NCI-H82 (cell line): ENCODE data around the gene SMARCB1.

Source experiments
- DNase-seq: peaks from one replicate; lab custom pipeline; 2025; lab: John Stamatoyannopoulos, UW

SMARCB1 gene

GRCh38 chr22:23831781-23832180 lies 45.0 kb downstream of the SMARCB1 start:
- no peak for DNase-seq

GRCh38 chr22:23832226-23833016 lies 45.7 kb downstream of the SMARCB1 start:
- DNase-seq = no peak

GRCh38 chr22:23833017-23833751 lies 46.4 kb downstream of the SMARCB1 start:
- no peak for DNase-seq

GRCh38 chr22:23833911-23834317 lies 47.1 kb downstream of the SMARCB1 start:
- no peak for DNase-seq

GRCh38 chr22:23834406-23834792 lies 47.6 kb downstream of the SMARCB1 start:
- DNase-seq = no peak

DNA sequence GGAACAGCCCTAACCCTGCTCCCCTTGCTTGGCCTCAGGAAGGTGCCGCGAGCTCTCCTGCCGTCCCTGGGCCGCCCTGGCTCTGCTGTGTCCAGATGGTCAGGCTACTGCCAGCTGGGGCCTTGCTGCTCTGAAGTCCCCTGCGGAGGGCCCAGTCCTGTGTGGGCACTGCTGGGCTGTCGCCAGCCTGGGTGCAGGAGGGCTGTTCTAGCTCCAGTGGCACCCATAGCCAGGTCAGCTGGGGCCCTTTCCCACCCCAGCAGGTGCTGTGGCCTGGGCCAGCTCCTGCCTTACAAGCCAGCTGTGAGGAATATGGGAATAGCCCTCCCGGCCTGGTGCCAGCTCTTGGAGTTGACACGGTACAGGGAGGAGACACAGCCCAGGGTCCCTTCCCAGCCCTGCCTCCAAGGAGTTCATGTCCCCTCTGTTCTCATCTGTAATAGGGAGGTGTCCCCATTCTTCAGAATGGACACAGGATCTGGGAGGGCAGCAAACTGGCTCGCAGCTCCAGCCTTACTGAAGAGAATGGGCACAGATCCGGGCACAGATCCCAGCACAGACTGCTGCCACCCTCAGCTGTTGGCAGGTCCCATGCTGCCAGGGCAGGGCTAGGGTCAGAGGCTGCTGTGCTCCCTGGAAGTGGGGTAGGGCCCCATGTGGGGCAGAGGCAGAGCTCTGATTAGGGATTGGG lies 48.2 kb downstream of the SMARCB1 start:
- DNase-seq = no peak

DNA sequence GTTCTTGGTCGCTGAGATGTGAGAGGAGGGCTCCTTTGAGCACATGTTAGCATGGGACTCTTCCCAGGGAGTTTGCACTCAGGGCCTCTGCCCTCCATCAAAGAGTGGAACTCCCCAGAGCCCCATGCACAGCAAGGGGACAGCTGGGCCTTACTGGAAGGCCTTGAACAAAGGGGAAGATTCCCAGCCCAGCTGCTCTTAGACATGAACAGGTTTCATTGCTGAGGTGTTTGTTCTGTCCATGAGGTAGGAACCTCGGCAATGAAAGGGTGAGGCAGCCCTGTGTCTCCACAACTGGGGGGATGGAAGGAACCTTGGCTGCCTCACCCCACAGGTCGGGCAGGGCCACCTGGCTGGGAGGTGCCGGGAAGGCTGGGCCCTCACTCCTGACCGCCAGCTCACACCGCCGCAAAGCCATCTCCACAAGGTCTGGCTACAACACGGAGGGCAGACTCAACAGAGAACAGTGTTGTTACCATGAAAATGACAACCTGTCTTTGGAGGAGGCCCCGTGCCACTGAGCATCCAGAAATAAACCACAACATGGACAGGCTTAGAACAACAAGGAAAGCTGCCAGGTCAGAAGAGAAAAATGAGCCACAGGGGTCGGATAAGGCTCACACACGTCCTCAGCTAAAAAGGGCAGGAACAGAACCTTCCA lies 48.8 kb downstream of the SMARCB1 start:
- no peak for DNase-seq

- no peak for DNase-seq
Measured at GRCh38 chr22:23836281-23836680, 49.5 kb downstream of the SMARCB1 start.

DNA sequence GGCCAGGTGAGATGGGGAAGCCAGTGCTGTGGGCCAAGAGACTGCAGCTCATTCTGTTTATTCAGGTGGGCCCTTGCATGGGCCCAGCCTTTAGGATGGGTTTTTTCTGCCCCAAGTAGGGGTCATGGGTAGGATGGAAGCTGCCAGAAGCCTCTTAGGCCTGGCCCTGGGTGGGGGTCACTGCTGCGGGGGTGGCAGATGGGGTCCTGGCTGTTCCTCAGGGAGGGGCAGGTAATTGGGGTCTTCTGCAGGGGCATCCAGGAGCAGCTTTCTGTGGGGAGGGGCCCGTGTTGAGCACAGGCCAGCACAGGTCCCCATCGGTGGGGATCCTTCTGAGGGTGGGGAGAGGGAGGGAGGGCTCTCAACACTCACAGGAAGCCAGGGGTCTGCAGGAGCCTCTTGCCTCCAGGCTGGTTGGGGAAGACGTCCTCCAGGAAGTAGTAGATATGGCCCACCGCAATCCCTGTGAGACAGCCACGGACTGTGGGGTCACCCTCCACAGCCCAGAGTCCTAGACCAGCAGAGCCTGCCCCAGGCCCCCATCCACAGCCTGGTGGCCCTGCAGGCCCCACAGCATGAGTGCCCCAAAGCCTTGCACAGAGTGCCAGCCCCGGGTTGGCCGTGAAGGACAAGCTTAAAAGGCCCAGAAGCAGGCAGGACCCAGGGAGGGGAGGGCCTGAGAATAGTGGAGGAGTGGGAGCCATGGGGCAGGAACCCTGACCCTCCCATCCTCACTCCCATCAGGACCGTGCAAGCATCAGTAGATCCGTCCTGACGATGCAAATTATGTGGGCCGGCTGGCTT lies 50.1 kb downstream of the SMARCB1 start:
- no peak for DNase-seq

- DNase-seq = no peak
Measured at GRCh38 chr22:23837496-23837859, 50.7 kb downstream of the SMARCB1 start.

GRCh38 chr22:23837911-23838680 lies 51.3 kb downstream of the SMARCB1 start:
- no peak for DNase-seq

DNA sequence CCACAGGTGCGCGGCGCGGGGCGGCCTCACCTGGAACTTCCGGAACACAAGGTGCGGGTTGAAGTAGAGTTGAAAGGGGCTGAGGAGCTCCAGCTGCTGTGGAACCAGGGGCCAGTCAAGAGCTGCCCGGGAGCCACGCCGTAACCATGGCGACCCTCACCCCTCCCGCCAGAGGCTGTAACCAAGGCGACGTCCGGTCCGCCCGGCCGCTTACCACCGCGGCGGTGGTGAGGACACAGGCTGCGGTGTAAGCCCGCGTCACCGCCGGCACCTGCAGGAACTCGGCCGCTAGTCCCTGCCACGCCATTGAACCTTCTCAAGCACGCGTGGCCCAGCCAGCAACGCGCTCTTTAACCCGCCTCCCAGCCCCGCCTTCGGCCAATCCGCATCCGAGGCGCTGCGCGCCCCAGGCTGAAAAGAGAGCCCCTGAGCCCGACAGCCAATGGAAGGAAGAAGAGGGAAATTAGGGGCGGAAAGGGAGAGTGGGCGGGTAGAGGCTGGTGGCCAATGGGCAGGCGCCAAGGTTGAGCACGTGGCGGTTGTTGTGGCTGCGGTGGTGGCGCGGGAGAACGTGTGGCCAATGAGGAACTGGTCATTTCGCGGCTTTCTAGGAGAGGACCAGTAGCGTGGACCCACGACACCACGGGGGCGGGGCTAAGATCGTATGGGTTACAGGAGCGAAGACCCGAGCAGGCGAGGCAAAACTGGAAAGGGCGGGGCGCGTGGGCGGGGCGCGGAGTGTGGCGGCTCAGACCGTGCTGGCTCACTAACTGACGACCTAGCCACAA lies 52.1 kb downstream of the SMARCB1 start, which contains the start of gene DERL3:
TSS of gene DERL3 (minus strand) at position 326 of the 788 bp plus-strand sequence. CDS start at position 307, 19 bp downstream.
- DNase-seq = no peak

DNA sequence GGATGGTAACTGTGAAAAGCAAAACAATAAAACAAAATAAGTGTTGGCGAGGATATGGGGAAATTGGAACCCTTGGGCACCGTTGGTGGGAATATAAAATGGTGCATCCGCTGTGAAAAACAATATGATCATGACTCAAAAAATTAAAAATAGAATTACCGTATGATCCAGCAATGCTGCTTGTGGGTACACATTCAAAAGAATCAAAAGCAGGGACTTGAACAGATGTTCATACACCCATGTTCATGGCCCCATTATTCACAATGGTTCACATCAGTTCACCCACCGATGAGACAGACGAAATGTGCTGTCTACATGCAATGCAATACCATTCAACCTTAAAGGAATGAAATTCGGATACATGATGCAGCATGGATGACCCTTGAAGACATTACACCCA lies 53.3 kb downstream of the SMARCB1 start:
- no peak for DNase-seq

DNA sequence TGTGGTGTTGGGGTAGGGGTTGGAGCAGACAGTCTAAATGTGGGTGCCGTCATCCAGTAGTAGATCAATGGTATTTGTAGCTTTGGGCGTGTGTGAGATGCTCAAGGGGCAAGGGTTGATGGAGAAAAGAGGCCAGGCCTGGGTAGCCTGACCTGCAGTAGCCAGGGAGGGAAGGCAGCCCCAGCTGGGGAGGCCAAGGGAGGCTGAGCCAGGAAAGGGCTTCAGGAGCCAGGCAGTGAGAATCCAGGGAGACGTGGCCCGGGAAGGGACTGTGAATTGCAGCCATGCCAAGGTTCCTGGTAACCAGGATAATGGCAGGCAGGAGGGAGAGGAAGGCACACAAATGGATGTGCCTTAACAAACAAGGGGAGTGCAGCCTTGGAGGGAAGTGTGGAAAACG lies 54.5 kb downstream of the SMARCB1 start:
- DNase-seq = no peak

GRCh38 chr22:23841736-23842445 lies 55.1 kb downstream of the SMARCB1 start:
- DNase-seq = no peak

DNA sequence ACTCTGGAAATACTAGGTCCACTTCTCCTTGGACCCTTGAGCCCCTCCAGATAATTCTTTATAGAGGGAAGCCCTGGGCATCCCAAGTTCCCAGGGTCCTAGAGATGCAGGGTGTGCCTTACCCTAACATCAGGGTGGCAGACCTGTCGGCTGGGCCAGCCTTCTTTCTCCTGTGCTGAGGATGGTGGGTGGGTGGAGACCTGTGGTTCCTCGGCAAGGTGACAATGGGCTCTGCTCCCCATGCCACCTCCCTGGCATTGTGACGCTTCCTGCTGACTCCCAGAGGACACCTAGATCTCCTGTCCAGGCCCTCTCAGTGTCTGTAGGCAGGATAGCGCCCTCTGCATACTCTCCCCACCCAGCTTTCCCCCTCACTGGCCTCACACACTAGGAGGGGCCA lies 55.8 kb downstream of the SMARCB1 start:
- no peak for DNase-seq

GRCh38 chr22:23844739-23845202 lies 58.0 kb downstream of the SMARCB1 start:
- DNase-seq = no peak

- DNase-seq = peak; percentile 33
Measured at GRCh38 chr22:23845265-23846080, 58.7 kb downstream of the SMARCB1 start.
